K562 (cell line): ENCODE measurements around the gene ZDHHC12. TPM values are rescaled to one million over a fixed set of nuclear protein-coding genes. Genes with fewer than 3 reads are reported as not detected.
A peak's percentile ranks its signal among the peaks of the same experiment; 100 is the strongest.

ENCODE experiments used
- ATF6 ChIP-seq: sonication (generic); formaldehyde crosslinking; IDR thresholded peaks from 2 replicates; pipeline ENCODE4 v1.4.0; 2020; ENCODE audit warnings: mild to moderate bottlenecking, missing genetic modification reagents
- ATF7 ChIP-seq: fragments of 450-650 bp; IDR thresholded peaks from 2 replicates; pipeline ENCODE4 v1.7.1; 2014; ENCODE audit warnings: mild to moderate bottlenecking, moderate library complexity
- HMG20B ChIP-seq: fragments of 250-450 bp; sonication (Bioruptor Pico); IDR thresholded peaks from 2 replicates; pipeline ENCODE4 v1.5.0; 2021; ENCODE audit warnings: mild to moderate bottlenecking
- KLF13 ChIP-seq: fragments of 450-650 bp; IDR thresholded peaks from 2 replicates; pipeline ENCODE4 v1.6.1; 2016; ENCODE audit warnings: missing genetic modification characterization, low read depth, mild to moderate bottlenecking, missing compliant biosample characterization, moderate library complexity, borderline replicate concordance
- MAFK ChIP-seq: IDR thresholded peaks from 2 replicates; pipeline ENCODE4 v1.6.1; 2011; ENCODE audit warnings: low read length, improper control_type of control experiment
- MYC ChIP-seq, 2 experiments: fragments of 250-450 bp in 1 of 2; sonication (Bioruptor Pico) in 1 of 2; IDR thresholded peaks; 2 replicates each; pipeline versions ENCODE4 v1.5.1 to v1.6.1; 2012 to 2021; ENCODE audit warnings: low read depth in 2 of 2, borderline replicate concordance in 1 of 2, improper control_type of control experiment in 1 of 2, low read length in 1 of 2, mild to moderate bottlenecking in 1 of 2, moderate library complexity in 1 of 2
- NCOA2 ChIP-seq, 2 experiments: fragments of 450-650 bp; IDR thresholded peaks; 2 replicates each; pipeline ENCODE4 v1.6.1; 2018; ENCODE audit warnings: mild to moderate bottlenecking in 2 of 2, moderate library complexity in 1 of 2; ENCODE audit not compliant: partially characterized antibody in 2 of 2
- NR2F6 ChIP-seq: fragments of 450-650 bp; formaldehyde crosslinking; IDR thresholded peaks from 2 replicates; pipeline ENCODE4 v1.4.0; 2020; ENCODE audit warnings: mild to moderate bottlenecking
- NRF1 ChIP-seq, 2 experiments: fragments of 450-650 bp; IDR thresholded peaks in 1 of 2; conservative IDR thresholded peaks in 1 of 2; 2 replicates each; pipeline ENCODE4 v1.6.1; 2014; ENCODE audit warnings: mild to moderate bottlenecking in 2 of 2
- RREB1 ChIP-seq: fragments of 250-450 bp; sonication (Bioruptor Pico); IDR thresholded peaks from 2 replicates; pipeline ENCODE4 v1.4.0; 2020
- SRF ChIP-seq, 2 experiments: fragments of 250-450, 450-650 bp in 1 of 2; sonication (Bioruptor Pico) in 1 of 2; sonication (generic) in 1 of 2; formaldehyde crosslinking; IDR thresholded peaks; 2 replicates each; pipeline versions ENCODE4 v1.5.0 to v1.5.1; 2020 to 2022; ENCODE audit warnings: mild to moderate bottlenecking in 1 of 2, missing genetic modification reagents in 1 of 2
- ZMIZ1 ChIP-seq, 2 experiments: fragments of 150-350 bp in 1 of 2; IDR thresholded peaks; 2 replicates each; pipeline ENCODE4 v1.6.1; 2012 to 2016; ENCODE audit warnings: low read depth in 2 of 2, low read length in 2 of 2, mild to moderate bottlenecking in 1 of 2, moderate library complexity in 1 of 2
- ZNF354B ChIP-seq: fragments of 250-450 bp; sonication (Bioruptor Pico); IDR thresholded peaks from 2 replicates; pipeline ENCODE4 v1.4.0; 2020
- ZNF586 ChIP-seq: fragments of 450-650 bp; formaldehyde crosslinking; conservative IDR thresholded peaks from 2 replicates; pipeline ENCODE4 v1.4.0; 2020; ENCODE audit warnings: mild to moderate bottlenecking, moderate library complexity
- ZNF764 ChIP-seq: fragments of 250-450 bp; sonication (Bioruptor Pico); IDR thresholded peaks from 2 replicates; pipeline ENCODE4 v1.4.0; 2020; ENCODE audit warnings: low read depth, mild to moderate bottlenecking, moderate library complexity
- polyA plus RNA-seq, 8 experiments: library from polyadenylated mRNA; depleted of rRNA in 4 of 8; stranded (reverse) in 5 of 8; unstranded in 3 of 8; fragments of >200 nt; fragmentation: Nextera tagmentation in 2 of 8; fragmentation: Illumina TruSeq in 1 of 8; extraction: Ambion mirVana in 2 of 8; extraction: Trizol in 1 of 8; gene quantifications; 2 replicates each; pipeline versions ENCODE4 v1.2.1 to v1.2.3, GENCODE V29; 2011 to 2014; ENCODE audit warnings: inconsistent platforms in 1 of 8, missing spikeins in 1 of 8
- total RNA-seq, 7 experiments: library from RNA; depleted of rRNA in 6 of 7; stranded (reverse); fragments of >200 nt in 6 of 7; fragmentation: Illumina TruSeq in 2 of 7; extraction: Trizol in 2 of 7; gene quantifications; 2 replicates each; pipeline versions ENCODE4 v1.2.1 to v1.2.3, GENCODE V29; 2011 to 2021; ENCODE audit warnings: low replicate concordance in 1 of 7

Gene ZDHHC12
- total and polyA plus RNA-seq, 9 of the 15 experiments (the other 6 are each of a cell fraction or from before 2014, with no cell fraction given): 0.21 to 38.0 (median 13.8) TPM

DNA sequence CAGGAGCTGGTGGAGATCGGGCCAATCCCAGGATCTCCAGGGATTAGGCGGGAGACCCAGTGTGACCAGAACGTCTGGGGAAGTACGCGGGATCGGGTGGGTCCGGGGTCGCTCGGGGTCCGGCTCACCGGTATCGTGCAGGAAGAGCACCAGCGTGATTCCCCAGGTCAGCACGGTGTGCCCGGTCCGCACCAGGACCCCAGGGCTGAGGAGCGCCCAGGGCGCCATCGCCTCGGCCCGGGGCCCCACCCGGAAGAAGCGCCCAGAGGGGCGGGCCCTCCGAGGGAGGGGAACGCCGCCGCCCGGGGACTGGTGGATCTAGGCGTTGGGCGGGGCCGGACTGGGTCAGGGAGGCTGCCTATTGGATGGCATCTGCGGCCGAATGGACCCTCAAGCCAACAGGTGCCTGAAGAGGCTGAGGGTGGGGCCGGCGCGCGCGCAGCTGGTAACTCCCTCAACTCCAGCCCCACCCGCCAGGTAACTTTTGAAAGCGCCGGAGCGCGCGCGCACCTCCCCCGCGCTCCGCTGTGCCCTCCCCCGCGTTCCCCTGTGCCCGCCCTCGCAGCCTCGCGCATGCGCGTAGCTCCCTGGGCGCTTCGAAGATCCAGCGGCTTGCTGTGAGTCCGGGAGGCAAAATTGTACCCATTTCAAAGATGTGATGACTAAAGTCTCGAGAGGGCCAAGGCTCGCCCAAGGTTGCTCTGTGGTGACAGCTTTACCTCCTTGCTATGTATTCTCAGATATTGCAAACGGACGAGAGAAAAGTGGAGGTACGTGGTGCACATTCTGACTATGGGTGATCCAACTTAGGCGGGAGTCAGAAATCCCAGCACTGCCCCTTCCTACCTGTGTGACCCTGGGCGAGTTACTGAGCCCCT, at the start of gene ZDHHC12 (continued):
- TF ChIP-seq ZMIZ1 (IDR thresholded peaks at IDR 0.05; ENCODE audit: low read depth in 2 of 2, low read length in 2 of 2): no peak
- no peak for TF ChIP-seq ZNF764
- no peak for TF ChIP-seq MAFK
- TF ChIP-seq RREB1 (CRISPR knock-in tag): no peak
- TF ChIP-seq NRF1 (conservative IDR thresholded peaks at IDR 0.05 in 1 of 2, IDR thresholded peaks at IDR 0.05 in 1 of 2): peak; percentile 99
- TF ChIP-seq KLF13 (tag): no peak; the same call in 1 of the 2 replicates
- no peak for TF ChIP-seq ZNF354B (CRISPR knock-in tag)
- TF ChIP-seq HMG20B (CRISPR knock-in tag): no peak
- no peak for TF ChIP-seq ZNF586 (CRISPR knock-in tag)
- peak; percentile 74 for TF ChIP-seq ATF7
- peak; percentile 68 for TF ChIP-seq MYC (IDR thresholded peaks at IDR 0.05; ENCODE audit: low read depth, low read length)
- TF ChIP-seq MYC (CRISPR knock-in tag; IDR thresholded peaks at IDR 0.05; ENCODE audit: borderline replicate concordance, low read depth): no peak; the same call in 1 of the 2 replicates
- TF ChIP-seq ATF6 (CRISPR knock-in tag): 0 out of 2 replicates have a peak, but pooled peaks have one; percentile 46
- TF ChIP-seq NCOA2 (IDR thresholded peaks at IDR 0.05; ENCODE audit: partially characterized antibody in 2 of 2): no peak
- no peak for TF ChIP-seq NR2F6 (CRISPR knock-in tag)
- TF ChIP-seq SRF (CRISPR knock-in tag; IDR thresholded peaks at IDR 0.05): peak in 1 of 2 experiments; percentile 74; a peak in 2 of 4 replicates
